Suprapubic skin (tissue), 3 donors: ENCODE results near the gene LRP1B.

Experiments used
- EP300 ChIP-seq: sonication (generic); formaldehyde crosslinking; IDR thresholded peaks from one replicate; pipeline ENCODE4 v1.6.1; 2017; ENCODE audit warnings: antibody characterized with exemption
- POLR2A ChIP-seq, 2 donors: fragments of 450-650 bp; IDR thresholded peaks; one replicate each; pipeline ENCODE4 v1.6.1; 2017; ENCODE audit warnings: antibody characterized with exemption in 2 of 2, mild to moderate bottlenecking in 2 of 2, moderate library complexity in 2 of 2
- TF ChIP-seq, protein P1 (sequence below), 2 donors: fragments of 200-600 bp in 1 of 2; fragments of 450-650 bp in 1 of 2; sonication (generic) in 1 of 2; IDR thresholded peaks; one replicate each; pipeline ENCODE4 v1.5.1; 2016 to 2019; ENCODE audit warnings: antibody characterized with exemption in 2 of 2, mild to moderate bottlenecking in 1 of 2, moderate library complexity in 1 of 2

DNA sequence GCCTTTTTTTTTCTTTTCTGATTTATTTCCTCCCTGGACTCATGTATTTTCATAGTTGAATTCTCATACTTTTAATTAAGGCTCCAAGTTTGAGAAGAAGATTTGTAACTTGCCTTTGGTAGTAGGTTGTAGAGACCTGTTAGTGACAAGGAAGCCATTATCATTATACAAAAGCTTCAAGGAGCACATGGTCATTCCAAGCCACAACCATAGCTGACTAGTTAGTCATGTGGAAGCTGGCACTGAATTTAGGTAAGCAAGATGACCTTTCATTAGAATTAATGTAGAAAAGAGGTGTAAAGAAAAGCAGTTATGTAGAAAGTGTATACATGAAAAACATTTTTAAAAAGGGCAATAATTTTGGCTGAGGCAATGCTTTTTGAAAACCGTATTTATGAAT, 89.7 kb downstream of the LRP1B start:
- TF ChIP-seq, protein P1, sequence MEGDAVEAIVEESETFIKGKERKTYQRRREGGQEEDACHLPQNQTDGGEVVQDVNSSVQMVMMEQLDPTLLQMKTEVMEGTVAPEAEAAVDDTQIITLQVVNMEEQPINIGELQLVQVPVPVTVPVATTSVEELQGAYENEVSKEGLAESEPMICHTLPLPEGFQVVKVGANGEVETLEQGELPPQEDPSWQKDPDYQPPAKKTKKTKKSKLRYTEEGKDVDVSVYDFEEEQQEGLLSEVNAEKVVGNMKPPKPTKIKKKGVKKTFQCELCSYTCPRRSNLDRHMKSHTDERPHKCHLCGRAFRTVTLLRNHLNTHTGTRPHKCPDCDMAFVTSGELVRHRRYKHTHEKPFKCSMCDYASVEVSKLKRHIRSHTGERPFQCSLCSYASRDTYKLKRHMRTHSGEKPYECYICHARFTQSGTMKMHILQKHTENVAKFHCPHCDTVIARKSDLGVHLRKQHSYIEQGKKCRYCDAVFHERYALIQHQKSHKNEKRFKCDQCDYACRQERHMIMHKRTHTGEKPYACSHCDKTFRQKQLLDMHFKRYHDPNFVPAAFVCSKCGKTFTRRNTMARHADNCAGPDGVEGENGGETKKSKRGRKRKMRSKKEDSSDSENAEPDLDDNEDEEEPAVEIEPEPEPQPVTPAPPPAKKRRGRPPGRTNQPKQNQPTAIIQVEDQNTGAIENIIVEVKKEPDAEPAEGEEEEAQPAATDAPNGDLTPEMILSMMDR (IDR thresholded peaks at IDR 0.05), result no peak
- TF ChIP-seq POLR2A (IDR thresholded peaks at IDR 0.05) (no peak), EP300 (no peak)
